Measurements from ENCODE around the gene EAPP.

- TF ChIP-seq CTCF (IDR thresholded peaks at IDR 0.05) = no peak
- TF ChIP-seq POLR2A (IDR thresholded peaks at IDR 0.05) = no peak
- TF ChIP-seq EP300 (IDR thresholded peaks at IDR 0.05) = no peak
Measured at GRCh38 chr14:34489324-34489723, 50.2 kb downstream of the EAPP start.
